T47D (cell line): ENCODE results near the gene OXNAD1.

Source experiments
- DNase-seq, 2 experiments: peaks; one replicate each; pipeline versions ENCODE4 v3.0.0 to v3.0.0-alpha.2; 2011 to 2012; ENCODE audit warnings: low read depth in 1 of 2, low spot score in 1 of 2
- JUND ChIP-seq: IDR thresholded peaks from 2 replicates; pipeline ENCODE4 v1.6.1; 2012; ENCODE audit warnings: low read depth
- in situ Hi-C: cut with HindIII; loops from 2 replicates; pipeline ENCODE4 v1.10.0; 2016; ENCODE audit warnings: low sequenced_read_pairs, low pct_unique_long_range_greater_than_20kb

The OXNAD1 gene

DNA sequence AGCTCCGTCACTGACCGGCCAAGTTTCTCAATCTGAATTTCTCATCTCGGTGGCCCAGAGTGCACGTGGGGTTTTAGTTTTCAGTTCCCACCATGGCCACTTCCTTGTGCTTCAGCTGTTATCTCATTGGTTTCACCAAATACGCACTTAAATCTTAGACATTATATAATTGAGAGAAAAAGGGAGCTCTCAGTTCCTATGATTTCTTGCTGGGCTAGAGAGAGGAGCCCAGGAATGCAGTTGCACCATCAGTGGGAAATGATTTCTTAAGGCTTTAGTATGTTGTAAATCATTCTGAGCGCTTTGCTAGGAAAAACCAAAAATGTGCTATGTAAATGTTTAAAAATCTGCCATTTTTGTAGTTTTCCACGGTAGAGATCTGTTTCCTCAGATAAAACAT is 53.2 kb downstream of the OXNAD1 start:
- DNase-seq = no peak
- no peak for TF ChIP-seq JUND
- in situ Hi-C loops = no loop called here

- no peak for TF ChIP-seq JUND
- in situ Hi-C loops = no loop called here
- peak in 1 of 2 experiments; percentile 18 for DNase-seq
Measured at GRCh38 chr3:16319307-16319706, 54.3 kb downstream of the OXNAD1 start.

GRCh38 chr3:16319723-16320122 is 54.7 kb downstream of the OXNAD1 start:
- no peak for TF ChIP-seq JUND
- in situ Hi-C loops = no loop called here
- DNase-seq = no peak

DNA sequence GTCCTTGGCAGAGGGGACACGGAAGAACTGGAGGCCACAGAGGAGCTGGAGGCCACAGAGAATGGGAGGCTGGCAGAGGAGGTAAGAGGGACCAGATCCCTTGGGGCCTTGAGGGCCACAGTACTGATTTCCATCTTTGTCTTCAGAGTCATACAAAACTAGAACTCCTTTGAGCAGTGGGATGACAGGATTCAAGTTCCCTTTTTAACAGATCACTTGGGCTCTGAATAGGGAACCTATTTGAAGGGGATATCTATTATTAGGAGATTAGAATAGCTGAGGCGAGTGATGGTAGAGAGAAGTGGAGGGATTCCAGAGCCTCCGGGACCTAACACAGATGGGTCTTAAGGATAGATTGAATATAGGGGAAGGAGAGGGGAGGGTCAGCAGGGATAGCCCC is 55.7 kb downstream of the OXNAD1 start:
- in situ Hi-C loops = no loop called here
- TF ChIP-seq JUND = no peak
- DNase-seq = no peak

- DNase-seq = peak; percentile 56 to 68
- no peak for TF ChIP-seq JUND
- in situ Hi-C loops = no loop called here
Measured at GRCh38 chr3:16322189-16322588, 57.2 kb downstream of the OXNAD1 start.

GRCh38 chr3:16323737-16324136 is 58.7 kb downstream of the OXNAD1 start:
- no peak for TF ChIP-seq JUND
- DNase-seq = no peak
- in situ Hi-C loops = no loop called here

GRCh38 chr3:16325850-16326249 is 60.8 kb downstream of the OXNAD1 start:
- in situ Hi-C loops = no loop called here
- no peak for TF ChIP-seq JUND
- DNase-seq = no peak

- in situ Hi-C loops = no loop called here
Measured at GRCh38 chr3:16326724-16327349, 61.8 kb downstream of the OXNAD1 start.

GRCh38 chr3:16328124-16328523 is 63.1 kb downstream of the OXNAD1 start:
- TF ChIP-seq JUND = no peak
- in situ Hi-C loops = no loop called here
- DNase-seq = no peak

More at GRCh38 chr3:16326724-16327349, 61.8 kb downstream of the OXNAD1 start:
- TF ChIP-seq JUND = no peak
- DNase-seq = no peak

GRCh38 chr3:16329036-16329825 is 64.2 kb downstream of the OXNAD1 start:
- in situ Hi-C loops = no loop called here
- no peak for DNase-seq
- TF ChIP-seq JUND = no peak

DNA sequence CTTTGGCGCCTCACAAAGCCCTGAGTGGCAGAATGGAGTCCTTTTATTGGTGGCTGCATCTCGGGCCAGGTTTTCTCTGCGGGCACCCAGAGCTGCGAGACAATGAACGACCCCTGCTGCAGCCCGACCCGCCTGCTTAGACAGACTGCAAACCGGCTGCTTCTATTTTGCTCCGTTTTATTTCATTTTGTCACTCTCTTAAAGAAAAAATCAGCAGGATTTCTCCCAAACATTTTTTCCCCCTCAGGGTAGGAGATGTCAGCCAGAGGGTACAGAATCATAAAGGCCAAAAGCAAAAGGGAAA is 64.8 kb downstream of the OXNAD1 start:
- no peak for DNase-seq
- in situ Hi-C loops = no loop called here
- TF ChIP-seq JUND = no peak

DNA sequence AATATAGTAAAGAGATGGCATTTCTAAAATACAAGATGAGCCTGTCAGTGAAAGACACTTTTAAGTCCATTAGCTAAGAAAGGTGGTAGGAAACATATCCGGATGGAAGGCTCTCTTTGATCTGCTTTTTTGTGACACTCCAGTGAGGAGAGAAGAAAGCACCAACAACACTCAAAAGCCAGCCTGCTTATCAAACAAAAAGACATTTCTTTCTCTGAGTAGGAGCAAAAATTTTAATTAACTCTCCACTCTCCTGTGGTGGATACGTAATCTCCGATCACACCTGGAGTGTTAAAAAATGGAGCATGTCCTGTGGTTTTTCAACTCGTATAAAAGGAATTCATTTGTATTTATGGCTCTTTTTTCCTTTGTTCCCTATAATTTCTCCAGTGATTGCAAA is 65.3 kb downstream of the OXNAD1 start:
- no peak for TF ChIP-seq JUND
- in situ Hi-C loops = no loop called here
- DNase-seq = no peak

DNA sequence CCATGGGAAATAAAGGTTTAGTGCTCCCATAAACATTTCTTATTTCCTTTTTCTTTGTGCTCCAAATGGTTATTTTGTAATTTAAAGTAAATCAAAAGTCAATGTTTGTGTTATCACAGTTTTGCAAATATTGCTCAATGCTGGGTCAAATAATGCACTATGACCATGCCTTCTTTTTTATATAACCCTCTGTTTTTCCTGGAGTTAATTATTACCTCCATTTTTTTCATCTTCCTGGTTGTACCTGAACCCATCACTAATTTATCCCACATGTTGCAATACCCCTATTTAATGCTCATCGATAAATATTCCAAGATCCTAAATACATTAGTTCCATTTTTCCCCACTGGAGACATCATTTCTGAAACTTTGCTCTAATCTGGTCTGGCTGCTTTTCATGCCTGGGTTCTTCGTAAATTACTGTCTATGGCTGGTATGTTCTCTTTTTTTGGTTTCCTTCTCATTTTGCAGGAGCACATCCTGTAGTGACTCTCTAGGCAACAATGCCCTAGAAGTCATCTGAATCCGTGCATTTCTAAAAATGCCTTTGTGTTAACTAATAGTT is 66.4 kb downstream of the OXNAD1 start:
- DNase-seq = no peak
- TF ChIP-seq JUND = no peak
- in situ Hi-C loops = no loop called here

DNA sequence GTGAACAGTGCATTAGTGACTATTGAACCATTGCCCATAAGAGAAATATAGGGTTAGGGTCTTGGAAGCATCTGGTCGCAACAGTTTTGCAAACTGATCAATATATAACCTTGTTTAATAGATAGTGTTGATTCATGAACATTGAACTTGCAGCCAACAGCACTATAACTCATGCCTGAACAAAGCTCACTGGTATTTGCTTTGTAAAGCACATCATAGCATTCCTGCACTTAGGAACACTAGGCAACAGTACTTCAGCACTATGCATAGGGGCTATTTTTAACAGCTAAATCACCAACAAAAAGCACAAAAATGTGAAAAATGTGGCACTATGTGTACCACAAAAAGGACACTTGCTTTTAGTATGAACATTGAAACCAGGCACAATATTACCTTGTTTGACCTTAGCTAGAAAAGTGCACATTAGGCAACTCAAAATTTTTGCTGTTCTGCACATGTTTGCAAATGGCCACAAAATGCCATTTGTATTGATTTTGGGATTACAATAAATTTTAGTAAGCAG is 68.0 kb downstream of the OXNAD1 start:
- TF ChIP-seq JUND = no peak
- DNase-seq = no peak
- in situ Hi-C loops = no loop called here
